ENCODE results near the gene DTL. TPM values are rescaled to one million over a fixed set of nuclear protein-coding genes. Genes with fewer than 3 reads are reported as not detected.

DTL gene
- total RNA-seq, 1 donor from 2014 or later: 76.6 TPM

DNA sequence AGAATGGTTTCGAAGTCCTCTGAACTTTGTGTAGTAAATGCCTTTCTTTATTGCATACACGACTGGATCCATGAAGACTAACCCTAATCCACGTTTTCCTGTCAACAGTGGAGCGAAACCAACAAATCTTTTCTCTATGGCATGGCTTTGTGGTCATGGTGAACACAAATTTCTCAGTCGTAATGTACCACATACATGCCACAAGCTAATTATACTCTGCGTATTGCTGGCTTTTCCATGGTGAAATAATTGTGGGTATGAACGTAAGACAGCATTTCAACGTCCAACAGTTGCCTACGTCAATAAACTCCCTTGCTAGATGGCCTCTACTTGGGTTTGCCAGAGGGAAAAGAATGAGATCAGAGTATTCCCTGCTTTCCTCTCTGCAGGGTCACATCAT lies 27.7 kb upstream of the DTL start:
- TF ChIP-seq EZH2phosphoT487 (IDR thresholded peaks at IDR 0.05) (no peak), EZH2 (IDR thresholded peaks at IDR 0.05) (no peak)
- TF ChIP-seq, protein P1, sequence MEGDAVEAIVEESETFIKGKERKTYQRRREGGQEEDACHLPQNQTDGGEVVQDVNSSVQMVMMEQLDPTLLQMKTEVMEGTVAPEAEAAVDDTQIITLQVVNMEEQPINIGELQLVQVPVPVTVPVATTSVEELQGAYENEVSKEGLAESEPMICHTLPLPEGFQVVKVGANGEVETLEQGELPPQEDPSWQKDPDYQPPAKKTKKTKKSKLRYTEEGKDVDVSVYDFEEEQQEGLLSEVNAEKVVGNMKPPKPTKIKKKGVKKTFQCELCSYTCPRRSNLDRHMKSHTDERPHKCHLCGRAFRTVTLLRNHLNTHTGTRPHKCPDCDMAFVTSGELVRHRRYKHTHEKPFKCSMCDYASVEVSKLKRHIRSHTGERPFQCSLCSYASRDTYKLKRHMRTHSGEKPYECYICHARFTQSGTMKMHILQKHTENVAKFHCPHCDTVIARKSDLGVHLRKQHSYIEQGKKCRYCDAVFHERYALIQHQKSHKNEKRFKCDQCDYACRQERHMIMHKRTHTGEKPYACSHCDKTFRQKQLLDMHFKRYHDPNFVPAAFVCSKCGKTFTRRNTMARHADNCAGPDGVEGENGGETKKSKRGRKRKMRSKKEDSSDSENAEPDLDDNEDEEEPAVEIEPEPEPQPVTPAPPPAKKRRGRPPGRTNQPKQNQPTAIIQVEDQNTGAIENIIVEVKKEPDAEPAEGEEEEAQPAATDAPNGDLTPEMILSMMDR (IDR thresholded peaks at IDR 0.05): no peak
- no peak overlapping the region for H3K4me3 Mint-ChIP-seq
- no peaks in the 10 kb centered on the region for H3K27me3 ChIP-seq
- no peak overlapping the region for H3K9ac ChIP-seq
- H3K27me3 Mint-ChIP-seq (ENCODE audit: insufficient read depth, low read depth): no peaks in the 10 kb centered on the region
- peaks cover 3% of the 10 kb centered on the region for H3K36me3 ChIP-seq
- no peak overlapping the region for H3K4me3 ChIP-seq
- H3F3A ChIP-seq (ENCODE audit: low read depth): peaks cover 5% of the 10 kb centered on the region
- H3K4me2 ChIP-seq: no peak overlapping the region
- H3K9me3 Mint-ChIP-seq: no peaks in the 10 kb centered on the region
- peaks cover 7% of the 10 kb centered on the region for H3K36me3 Mint-ChIP-seq
- no peaks in the 10 kb centered on the region for H3K9me3 ChIP-seq (ENCODE audit: low read depth)
- no peaks in the 10 kb centered on the region for H3K79me2 ChIP-seq (ENCODE audit: low read depth)
- H3K4me1 Mint-ChIP-seq: no peaks in the 10 kb centered on the region
- no peak overlapping the region for H3K27ac Mint-ChIP-seq
- DNase-seq (ENCODE audit: low spot score): no peak
- peaks cover 6% of the 10 kb centered on the region for H3K4me1 ChIP-seq
- H3K27ac ChIP-seq: no peak overlapping the region
- no peaks in the 10 kb centered on the region for H4K20me1 ChIP-seq (ENCODE audit: low read depth)
- no peak overlapping the region for H2AFZ ChIP-seq (replicated peaks)

DNA sequence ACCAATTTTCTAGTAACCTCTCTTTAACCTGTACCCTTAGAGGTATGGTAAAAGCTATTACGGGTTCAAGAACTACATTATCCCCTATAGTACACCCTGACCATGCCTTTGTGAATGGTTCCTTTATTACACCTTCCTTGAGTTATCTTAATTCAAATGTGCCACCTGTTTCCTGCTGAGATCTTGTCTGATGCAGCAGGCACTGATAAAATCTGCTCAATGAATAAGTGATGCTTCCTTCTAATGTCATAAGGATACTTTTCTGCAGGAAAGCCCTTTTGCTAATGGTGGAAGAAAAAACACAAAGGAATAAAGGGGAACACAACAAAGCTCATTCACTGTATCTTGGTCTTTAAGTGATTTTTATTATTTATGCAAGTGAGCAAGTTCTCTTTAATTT lies 26.0 kb upstream of the DTL start:
- Histone ChIP-seq H2AFZ (replicated peaks) (no peak overlapping the region), H3K9me3 (ENCODE audit: low read depth) (no peaks in the 10 kb centered on the region), H3K4me3 (no peak overlapping the region), H3F3A (ENCODE audit: low read depth) (peaks cover 7% of the 10 kb centered on the region), H3K36me3 (peaks cover 3% of the 10 kb centered on the region), H3K27me3 (no peaks in the 10 kb centered on the region), H3K79me2 (ENCODE audit: low read depth) (no peaks in the 10 kb centered on the region), H3K4me2 (no peak overlapping the region), H3K27ac (no peak overlapping the region), H4K20me1 (ENCODE audit: low read depth) (no peaks in the 10 kb centered on the region), H3K4me1 (no peaks in the 10 kb centered on the region), H3K9ac (no peak overlapping the region)
- Mint-ChIP-seq H3K36me3 (peaks cover 3% of the 10 kb centered on the region), H3K4me3 (no peak overlapping the region), H3K27ac (no peak overlapping the region), H3K27me3 (ENCODE audit: insufficient read depth, low read depth) (no peaks in the 10 kb centered on the region), H3K9me3 (no peaks in the 10 kb centered on the region), H3K4me1 (no peaks in the 10 kb centered on the region)
- no peak for TF ChIP-seq EZH2 (IDR thresholded peaks at IDR 0.05)
- TF ChIP-seq EZH2phosphoT487 (IDR thresholded peaks at IDR 0.05): no peak
- TF ChIP-seq, protein P1 (IDR thresholded peaks at IDR 0.05): no peak
- DNase-seq (ENCODE audit: low spot score): no peak

DNA sequence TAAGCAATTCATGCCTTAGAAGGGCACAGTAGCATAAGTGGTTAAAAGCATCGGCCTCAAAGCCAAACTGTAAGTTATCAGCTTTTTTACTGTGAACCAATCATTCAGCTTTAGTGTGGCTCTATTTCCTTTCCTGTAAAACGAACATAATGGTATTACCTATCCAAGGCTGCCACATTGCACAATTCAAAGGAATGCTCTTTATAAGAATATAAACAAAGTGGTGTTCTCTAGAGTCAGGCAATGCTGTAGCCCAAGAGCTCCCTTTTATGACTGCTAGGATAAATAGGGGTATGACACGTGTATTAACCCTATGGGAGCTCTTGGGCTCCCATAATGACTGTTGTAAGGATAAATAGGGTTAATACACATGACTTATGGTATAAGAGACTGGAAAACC lies 25.5 kb upstream of the DTL start:
- TF ChIP-seq, protein P1 (IDR thresholded peaks at IDR 0.05): no peak
- TF ChIP-seq EZH2 (IDR thresholded peaks at IDR 0.05): no peak
- no peak for TF ChIP-seq EZH2phosphoT487 (IDR thresholded peaks at IDR 0.05)
- H3K27me3 Mint-ChIP-seq (ENCODE audit: insufficient read depth, low read depth): peaks cover 2% of the 10 kb centered on the region
- H3K4me3 Mint-ChIP-seq: no peak overlapping the region

More for the DNA sequence above, 25.5 kb upstream of the DTL start:
- H4K20me1 ChIP-seq (ENCODE audit: low read depth): no peaks in the 10 kb centered on the region
- H3K4me3 ChIP-seq: no peak overlapping the region
- H2AFZ ChIP-seq (replicated peaks): no peak overlapping the region
- no peaks in the 10 kb centered on the region for H3K79me2 ChIP-seq (ENCODE audit: low read depth)
- H3K27ac Mint-ChIP-seq: no peak overlapping the region
- H3K4me1 Mint-ChIP-seq: no peaks in the 10 kb centered on the region
- no peaks in the 10 kb centered on the region for H3K9me3 ChIP-seq (ENCODE audit: low read depth)
- DNase-seq (ENCODE audit: low spot score): no peak
- no peaks in the 10 kb centered on the region for H3K9me3 Mint-ChIP-seq
- no peak overlapping the region for H3K4me2 ChIP-seq
- peaks cover 3% of the 10 kb centered on the region for H3K36me3 ChIP-seq
- H3K36me3 Mint-ChIP-seq: peaks cover 3% of the 10 kb centered on the region
- H3K27me3 ChIP-seq: no peaks in the 10 kb centered on the region
- H3K9ac ChIP-seq: no peak overlapping the region
- no peak overlapping the region for H3K27ac ChIP-seq
- H3K4me1 ChIP-seq: no peaks in the 10 kb centered on the region
- H3F3A ChIP-seq (ENCODE audit: low read depth): peaks cover 7% of the 10 kb centered on the region
